HEK293 (cell line): ENCODE measurements around the gene C6orf136.

Experiments
- KLF1 ChIP-seq: fragments of 450-650 bp; formaldehyde crosslinking; IDR thresholded peaks from 2 replicates; pipeline ENCODE4 v1.5.1; 2016; ENCODE audit warnings: missing biosample characterization, missing genetic modification characterization
- KLF10 ChIP-seq: fragments of 450-650 bp; IDR thresholded peaks from 2 replicates; pipeline ENCODE4 v1.5.1; 2018; ENCODE audit warnings: missing biosample characterization, mild to moderate bottlenecking, missing genetic modification characterization
- TRIM28 ChIP-seq: IDR thresholded peaks from 2 replicates; pipeline ENCODE4 v1.6.1; 2011; ENCODE audit warnings: low read length, control low read depth, borderline replicate concordance
- ZBTB17 ChIP-seq: fragments of 450-650 bp; formaldehyde crosslinking; IDR thresholded peaks from 2 replicates; pipeline ENCODE4 v1.5.1; 2016; ENCODE audit warnings: missing biosample characterization, missing genetic modification characterization
- ZBTB21 ChIP-seq: fragments of 450-650 bp; formaldehyde crosslinking; IDR thresholded peaks from 2 replicates; pipeline ENCODE4 v1.5.1; 2017; ENCODE audit warnings: missing biosample characterization, missing genetic modification characterization
- ZNF292 ChIP-seq: fragments of 450-650 bp; formaldehyde crosslinking; IDR thresholded peaks from 2 replicates; pipeline ENCODE4 v1.5.1; 2016; ENCODE audit warnings: low read depth, missing biosample characterization, missing genetic modification characterization, borderline replicate concordance
- ZNF404 ChIP-seq: fragments of 450-650 bp; formaldehyde crosslinking; IDR thresholded peaks from 2 replicates; pipeline ENCODE4 v1.5.1; 2017; ENCODE audit warnings: missing biosample characterization, missing genetic modification characterization
- ZNF433 ChIP-seq: fragments of 450-650 bp; formaldehyde crosslinking; IDR thresholded peaks from 2 replicates; pipeline ENCODE4 v1.5.1; 2016; ENCODE audit warnings: missing biosample characterization, missing genetic modification characterization, low read depth
- ZNF501 ChIP-seq: fragments of 450-650 bp; formaldehyde crosslinking; IDR thresholded peaks from 2 replicates; pipeline ENCODE4 v1.5.1; 2016; ENCODE audit warnings: missing biosample characterization, missing genetic modification characterization
- ZNF549 ChIP-seq: fragments of 450-650 bp; IDR thresholded peaks from 2 replicates; pipeline ENCODE4 v1.5.1; 2018; ENCODE audit warnings: missing biosample characterization, missing genetic modification characterization, mild to moderate bottlenecking, inconsistent platforms, moderate library complexity
- ZNF558 ChIP-seq: fragments of 450-650 bp; formaldehyde crosslinking; IDR thresholded peaks from 2 replicates; pipeline ENCODE4 v1.5.1; 2016; ENCODE audit warnings: missing biosample characterization, missing genetic modification characterization
- ZNF670 ChIP-seq: fragments of 450-650 bp; formaldehyde crosslinking; IDR thresholded peaks from 2 replicates; pipeline ENCODE4 v1.5.1; 2016; ENCODE audit warnings: missing biosample characterization, missing genetic modification characterization, low read depth
- TF ChIP-seq, protein P1 (sequence below): fragments of 450-650 bp; formaldehyde crosslinking; IDR thresholded peaks from 2 replicates; pipeline ENCODE4 v1.5.1; 2016; ENCODE audit warnings: missing biosample characterization, missing genetic modification characterization
- TF ChIP-seq, protein P2 (sequence below): fragments of 450-650 bp; formaldehyde crosslinking; IDR thresholded peaks from 2 replicates; pipeline ENCODE4 v1.5.1; 2016; ENCODE audit warnings: missing biosample characterization, missing genetic modification characterization
- TF ChIP-seq, protein P3 (sequence below): sonication (generic); formaldehyde crosslinking; IDR thresholded peaks from 2 replicates; pipeline ENCODE4 v1.8.1; 2022; ENCODE audit warnings: mild to moderate bottlenecking, moderate library complexity, missing genetic modification reagents
- TF ChIP-seq, protein P4 (sequence below): IDR thresholded peaks from 2 replicates; pipeline ENCODE4 v1.6.1; 2011; ENCODE audit warnings: mild to moderate bottlenecking, low read depth, low read length, borderline replicate concordance
- TF ChIP-seq, protein P5 (sequence below): fragments of 450-650 bp; formaldehyde crosslinking; IDR thresholded peaks from 2 replicates; pipeline ENCODE4 v1.5.1; 2016; ENCODE audit warnings: missing biosample characterization, missing genetic modification characterization
- TF ChIP-seq, protein P6 (sequence below): fragments of 450-650 bp; formaldehyde crosslinking; IDR thresholded peaks from 2 replicates; pipeline ENCODE4 v1.5.1; 2017; ENCODE audit warnings: missing biosample characterization, missing genetic modification characterization
- TF ChIP-seq, protein P7 (sequence below): fragments of 450-650 bp; formaldehyde crosslinking; IDR thresholded peaks from 2 replicates; pipeline ENCODE4 v1.5.1; 2016; ENCODE audit warnings: missing biosample characterization, missing genetic modification characterization
- TF ChIP-seq, protein P8 (sequence below): fragments of 450-650 bp; formaldehyde crosslinking; IDR thresholded peaks from 2 replicates; pipeline ENCODE4 v1.5.1; 2016; ENCODE audit warnings: missing biosample characterization, missing genetic modification characterization

Gene C6orf136

DNA sequence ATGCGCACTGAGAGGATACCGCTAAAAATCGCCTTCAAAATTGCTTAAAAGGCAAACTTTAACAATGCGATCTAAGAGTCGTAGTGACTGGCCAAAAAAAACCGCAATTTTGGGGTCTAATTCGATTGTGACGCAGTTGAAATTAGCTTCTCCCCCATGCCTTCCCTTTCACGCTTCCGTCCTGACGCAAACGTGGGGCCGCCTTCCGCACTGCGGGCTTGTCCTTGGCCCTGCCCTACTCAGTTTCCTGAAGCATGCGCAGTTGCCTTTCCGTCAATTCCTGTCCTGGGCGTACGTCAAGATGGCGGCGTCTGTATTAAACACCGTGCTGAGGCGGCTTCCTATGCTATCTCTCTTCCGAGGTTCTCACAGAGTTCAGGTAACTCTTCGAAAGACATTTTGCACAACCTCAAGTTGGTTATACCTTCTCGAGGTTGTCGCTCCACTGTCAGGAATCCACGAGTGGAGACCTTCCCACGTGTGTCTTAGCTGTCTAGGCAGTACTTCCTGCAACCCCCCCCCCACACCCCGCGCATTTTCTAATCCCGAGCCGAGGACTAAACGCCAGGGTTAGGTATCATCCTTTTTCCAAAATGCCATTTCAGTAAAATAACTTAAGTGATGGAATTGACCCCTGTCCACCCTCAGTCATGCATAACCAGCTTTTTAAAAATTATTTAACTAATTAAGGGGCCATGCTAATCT, 29.2 kb upstream of the C6orf136 start, which contains the start of gene MRPS18B (continued):
- TF ChIP-seq ZNF404 = no peak
- peak; percentile 79; the same call in 1 of the 2 replicates for TF ChIP-seq ZNF501 (tag by site-specific recombination)
- peak; percentile 67 for TF ChIP-seq ZBTB17 (tag by site-specific recombination)
- TF ChIP-seq ZNF549 = no peak
- TF ChIP-seq, protein P1, sequence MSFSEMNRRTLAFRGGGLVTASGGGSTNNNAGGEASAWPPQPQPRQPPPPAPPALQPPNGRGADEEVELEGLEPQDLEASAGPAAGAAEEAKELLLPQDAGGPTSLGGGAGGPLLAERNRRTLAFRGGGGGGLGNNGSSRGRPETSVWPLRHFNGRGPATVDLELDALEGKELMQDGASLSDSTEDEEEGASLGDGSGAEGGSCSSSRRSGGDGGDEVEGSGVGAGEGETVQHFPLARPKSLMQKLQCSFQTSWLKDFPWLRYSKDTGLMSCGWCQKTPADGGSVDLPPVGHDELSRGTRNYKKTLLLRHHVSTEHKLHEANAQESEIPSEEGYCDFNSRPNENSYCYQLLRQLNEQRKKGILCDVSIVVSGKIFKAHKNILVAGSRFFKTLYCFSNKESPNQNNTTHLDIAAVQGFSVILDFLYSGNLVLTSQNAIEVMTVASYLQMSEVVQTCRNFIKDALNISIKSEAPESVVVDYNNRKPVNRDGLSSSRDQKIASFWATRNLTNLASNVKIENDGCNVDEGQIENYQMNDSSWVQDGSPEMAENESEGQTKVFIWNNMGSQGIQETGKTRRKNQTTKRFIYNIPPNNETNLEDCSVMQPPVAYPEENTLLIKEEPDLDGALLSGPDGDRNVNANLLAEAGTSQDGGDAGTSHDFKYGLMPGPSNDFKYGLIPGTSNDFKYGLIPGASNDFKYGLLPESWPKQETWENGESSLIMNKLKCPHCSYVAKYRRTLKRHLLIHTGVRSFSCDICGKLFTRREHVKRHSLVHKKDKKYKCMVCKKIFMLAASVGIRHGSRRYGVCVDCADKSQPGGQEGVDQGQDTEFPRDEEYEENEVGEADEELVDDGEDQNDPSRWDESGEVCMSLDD (tag by site-specific recombination) = no peak
- TF ChIP-seq, protein P2, sequence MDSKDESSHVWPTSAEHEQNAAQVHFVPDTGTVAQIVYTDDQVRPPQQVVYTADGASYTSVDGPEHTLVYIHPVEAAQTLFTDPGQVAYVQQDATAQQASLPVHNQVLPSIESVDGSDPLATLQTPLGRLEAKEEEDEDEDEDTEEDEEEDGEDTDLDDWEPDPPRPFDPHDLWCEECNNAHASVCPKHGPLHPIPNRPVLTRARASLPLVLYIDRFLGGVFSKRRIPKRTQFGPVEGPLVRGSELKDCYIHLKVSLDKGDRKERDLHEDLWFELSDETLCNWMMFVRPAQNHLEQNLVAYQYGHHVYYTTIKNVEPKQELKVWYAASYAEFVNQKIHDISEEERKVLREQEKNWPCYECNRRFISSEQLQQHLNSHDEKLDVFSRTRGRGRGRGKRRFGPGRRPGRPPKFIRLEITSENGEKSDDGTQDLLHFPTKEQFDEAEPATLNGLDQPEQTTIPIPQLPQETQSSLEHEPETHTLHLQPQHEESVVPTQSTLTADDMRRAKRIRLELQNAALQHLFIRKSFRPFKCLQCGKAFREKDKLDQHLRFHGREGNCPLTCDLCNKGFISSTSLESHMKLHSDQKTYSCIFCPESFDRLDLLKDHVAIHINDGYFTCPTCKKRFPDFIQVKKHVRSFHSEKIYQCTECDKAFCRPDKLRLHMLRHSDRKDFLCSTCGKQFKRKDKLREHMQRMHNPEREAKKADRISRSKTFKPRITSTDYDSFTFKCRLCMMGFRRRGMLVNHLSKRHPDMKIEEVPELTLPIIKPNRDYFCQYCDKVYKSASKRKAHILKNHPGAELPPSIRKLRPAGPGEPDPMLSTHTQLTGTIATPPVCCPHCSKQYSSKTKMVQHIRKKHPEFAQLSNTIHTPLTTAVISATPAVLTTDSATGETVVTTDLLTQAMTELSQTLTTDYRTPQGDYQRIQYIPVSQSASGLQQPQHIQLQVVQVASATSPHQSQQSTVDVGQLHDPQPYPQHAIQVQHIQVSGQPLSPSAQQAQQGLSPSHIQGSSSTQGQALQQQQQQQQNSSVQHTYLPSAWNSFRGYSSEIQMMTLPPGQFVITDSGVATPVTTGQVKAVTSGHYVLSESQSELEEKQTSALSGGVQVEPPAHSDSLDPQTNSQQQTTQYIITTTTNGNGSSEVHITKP = peak; percentile 82
- TF ChIP-seq, protein P3, sequence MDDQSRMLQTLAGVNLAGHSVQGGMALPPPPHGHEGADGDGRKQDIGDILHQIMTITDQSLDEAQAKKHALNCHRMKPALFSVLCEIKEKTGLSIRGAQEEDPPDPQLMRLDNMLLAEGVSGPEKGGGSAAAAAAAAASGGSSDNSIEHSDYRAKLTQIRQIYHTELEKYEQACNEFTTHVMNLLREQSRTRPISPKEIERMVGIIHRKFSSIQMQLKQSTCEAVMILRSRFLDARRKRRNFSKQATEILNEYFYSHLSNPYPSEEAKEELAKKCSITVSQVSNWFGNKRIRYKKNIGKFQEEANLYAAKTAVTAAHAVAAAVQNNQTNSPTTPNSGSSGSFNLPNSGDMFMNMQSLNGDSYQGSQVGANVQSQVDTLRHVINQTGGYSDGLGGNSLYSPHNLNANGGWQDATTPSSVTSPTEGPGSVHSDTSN (CRISPR knock-in tag) = 0 out of 2 replicates have a peak, but pooled peaks have one; percentile 44
- TF ChIP-seq, protein P4, sequence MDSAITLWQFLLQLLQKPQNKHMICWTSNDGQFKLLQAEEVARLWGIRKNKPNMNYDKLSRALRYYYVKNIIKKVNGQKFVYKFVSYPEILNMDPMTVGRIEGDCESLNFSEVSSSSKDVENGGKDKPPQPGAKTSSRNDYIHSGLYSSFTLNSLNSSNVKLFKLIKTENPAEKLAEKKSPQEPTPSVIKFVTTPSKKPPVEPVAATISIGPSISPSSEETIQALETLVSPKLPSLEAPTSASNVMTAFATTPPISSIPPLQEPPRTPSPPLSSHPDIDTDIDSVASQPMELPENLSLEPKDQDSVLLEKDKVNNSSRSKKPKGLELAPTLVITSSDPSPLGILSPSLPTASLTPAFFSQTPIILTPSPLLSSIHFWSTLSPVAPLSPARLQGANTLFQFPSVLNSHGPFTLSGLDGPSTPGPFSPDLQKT = peak; percentile 87
- TF ChIP-seq, protein P5, sequence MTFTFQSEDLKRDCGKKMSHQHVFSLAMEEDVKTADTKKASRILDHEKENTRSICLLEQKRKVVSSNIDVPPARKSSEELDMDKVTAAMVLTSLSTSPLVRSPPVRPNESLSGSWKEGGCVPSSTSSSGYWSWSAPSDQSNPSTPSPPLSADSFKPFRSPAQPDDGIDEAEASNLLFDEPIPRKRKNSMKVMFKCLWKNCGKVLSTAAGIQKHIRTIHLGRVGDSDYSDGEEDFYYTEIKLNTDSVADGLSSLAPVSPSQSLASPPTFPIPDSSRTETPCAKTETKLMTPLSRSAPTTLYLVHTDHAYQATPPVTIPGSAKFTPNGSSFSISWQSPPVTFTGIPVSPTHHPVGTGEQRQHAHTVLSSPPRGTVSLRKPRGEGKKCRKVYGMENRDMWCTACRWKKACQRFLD (tag by site-specific recombination) = no peak
- peak; percentile 66; the same call in 1 of the 2 replicates for TF ChIP-seq KLF10
- TF ChIP-seq ZNF433 = 0 out of 2 replicates have a peak, but pooled peaks have one; percentile 9
- TF ChIP-seq, protein P6, sequence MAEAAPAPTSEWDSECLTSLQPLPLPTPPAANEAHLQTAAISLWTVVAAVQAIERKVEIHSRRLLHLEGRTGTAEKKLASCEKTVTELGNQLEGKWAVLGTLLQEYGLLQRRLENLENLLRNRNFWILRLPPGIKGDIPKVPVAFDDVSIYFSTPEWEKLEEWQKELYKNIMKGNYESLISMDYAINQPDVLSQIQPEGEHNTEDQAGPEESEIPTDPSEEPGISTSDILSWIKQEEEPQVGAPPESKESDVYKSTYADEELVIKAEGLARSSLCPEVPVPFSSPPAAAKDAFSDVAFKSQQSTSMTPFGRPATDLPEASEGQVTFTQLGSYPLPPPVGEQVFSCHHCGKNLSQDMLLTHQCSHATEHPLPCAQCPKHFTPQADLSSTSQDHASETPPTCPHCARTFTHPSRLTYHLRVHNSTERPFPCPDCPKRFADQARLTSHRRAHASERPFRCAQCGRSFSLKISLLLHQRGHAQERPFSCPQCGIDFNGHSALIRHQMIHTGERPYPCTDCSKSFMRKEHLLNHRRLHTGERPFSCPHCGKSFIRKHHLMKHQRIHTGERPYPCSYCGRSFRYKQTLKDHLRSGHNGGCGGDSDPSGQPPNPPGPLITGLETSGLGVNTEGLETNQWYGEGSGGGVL (tag by site-specific recombination) = peak; percentile 0; the same call in 1 of the 2 replicates
- TF ChIP-seq ZNF670 = no peak
- peak; percentile 93; the same call in 1 of the 2 replicates for TF ChIP-seq TRIM28
- TF ChIP-seq, protein P7, sequence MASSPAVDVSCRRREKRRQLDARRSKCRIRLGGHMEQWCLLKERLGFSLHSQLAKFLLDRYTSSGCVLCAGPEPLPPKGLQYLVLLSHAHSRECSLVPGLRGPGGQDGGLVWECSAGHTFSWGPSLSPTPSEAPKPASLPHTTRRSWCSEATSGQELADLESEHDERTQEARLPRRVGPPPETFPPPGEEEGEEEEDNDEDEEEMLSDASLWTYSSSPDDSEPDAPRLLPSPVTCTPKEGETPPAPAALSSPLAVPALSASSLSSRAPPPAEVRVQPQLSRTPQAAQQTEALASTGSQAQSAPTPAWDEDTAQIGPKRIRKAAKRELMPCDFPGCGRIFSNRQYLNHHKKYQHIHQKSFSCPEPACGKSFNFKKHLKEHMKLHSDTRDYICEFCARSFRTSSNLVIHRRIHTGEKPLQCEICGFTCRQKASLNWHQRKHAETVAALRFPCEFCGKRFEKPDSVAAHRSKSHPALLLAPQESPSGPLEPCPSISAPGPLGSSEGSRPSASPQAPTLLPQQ = peak; percentile 69
- TF ChIP-seq, protein P8, sequence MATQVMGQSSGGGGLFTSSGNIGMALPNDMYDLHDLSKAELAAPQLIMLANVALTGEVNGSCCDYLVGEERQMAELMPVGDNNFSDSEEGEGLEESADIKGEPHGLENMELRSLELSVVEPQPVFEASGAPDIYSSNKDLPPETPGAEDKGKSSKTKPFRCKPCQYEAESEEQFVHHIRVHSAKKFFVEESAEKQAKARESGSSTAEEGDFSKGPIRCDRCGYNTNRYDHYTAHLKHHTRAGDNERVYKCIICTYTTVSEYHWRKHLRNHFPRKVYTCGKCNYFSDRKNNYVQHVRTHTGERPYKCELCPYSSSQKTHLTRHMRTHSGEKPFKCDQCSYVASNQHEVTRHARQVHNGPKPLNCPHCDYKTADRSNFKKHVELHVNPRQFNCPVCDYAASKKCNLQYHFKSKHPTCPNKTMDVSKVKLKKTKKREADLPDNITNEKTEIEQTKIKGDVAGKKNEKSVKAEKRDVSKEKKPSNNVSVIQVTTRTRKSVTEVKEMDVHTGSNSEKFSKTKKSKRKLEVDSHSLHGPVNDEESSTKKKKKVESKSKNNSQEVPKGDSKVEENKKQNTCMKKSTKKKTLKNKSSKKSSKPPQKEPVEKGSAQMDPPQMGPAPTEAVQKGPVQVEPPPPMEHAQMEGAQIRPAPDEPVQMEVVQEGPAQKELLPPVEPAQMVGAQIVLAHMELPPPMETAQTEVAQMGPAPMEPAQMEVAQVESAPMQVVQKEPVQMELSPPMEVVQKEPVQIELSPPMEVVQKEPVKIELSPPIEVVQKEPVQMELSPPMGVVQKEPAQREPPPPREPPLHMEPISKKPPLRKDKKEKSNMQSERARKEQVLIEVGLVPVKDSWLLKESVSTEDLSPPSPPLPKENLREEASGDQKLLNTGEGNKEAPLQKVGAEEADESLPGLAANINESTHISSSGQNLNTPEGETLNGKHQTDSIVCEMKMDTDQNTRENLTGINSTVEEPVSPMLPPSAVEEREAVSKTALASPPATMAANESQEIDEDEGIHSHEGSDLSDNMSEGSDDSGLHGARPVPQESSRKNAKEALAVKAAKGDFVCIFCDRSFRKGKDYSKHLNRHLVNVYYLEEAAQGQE (tag by site-specific recombination) = peak; percentile 46; the same call in 1 of the 2 replicates
- TF ChIP-seq KLF1 (tag by site-specific recombination) = peak; percentile 11; the same call in 1 of the 2 replicates
- TF ChIP-seq ZNF292 (tag by site-specific recombination) = no peak
- TF ChIP-seq ZNF558 (tag by site-specific recombination) = 0 out of 2 replicates have a peak, but pooled peaks have one; percentile 41
- peak; percentile 51; the same call in 1 of the 2 replicates for TF ChIP-seq ZBTB21 (tag by site-specific recombination)
